ENCODE measurements around the gene GALNT9.

- TF ChIP-seq CTCF (IDR thresholded peaks at IDR 0.05) = no peak
- TF ChIP-seq POLR2A (IDR thresholded peaks at IDR 0.05) = no peak
Measured at GRCh38 chr12:132374612-132375445, 45.4 kb upstream of the GALNT9 start.
